ENCODE measurements around the gene ULK2.
A peak's percentile ranks its signal among the peaks of the same experiment; 100 is the strongest.
"Not testable (repeated sequence)": the region's sequence is repeated elsewhere in the genome, so short reads cannot be mapped to it uniquely, and the experiment has no call there.

Gene ULK2

GRCh38 chr17:19768046-19768782 lies 99.5 kb downstream of the ULK2 start:
- Histone ChIP-seq H3K27me3 (ENCODE audit: insufficient read depth, insufficient read length) (no peaks in the 10 kb centered on the region), H3K4me3 (ENCODE audit: insufficient read length, low read depth) (no peak overlapping the region)
- no peak for DNase-seq (ENCODE audit: low read depth, low spot score)

GRCh38 chr17:19766421-19767270 lies 101.1 kb downstream of the ULK2 start:
- Histone ChIP-seq H3K9ac (ENCODE audit: insufficient read length, low read depth) (peak overlapping the region; percentile 50), H3K27me3 (ENCODE audit: insufficient read depth, insufficient read length) (no peaks in the 10 kb centered on the region), H3K4me3 (ENCODE audit: insufficient read length, low read depth) (no peak overlapping the region), H3K4me1 (ENCODE audit: insufficient read depth, insufficient read length) (peaks cover 5% of the 10 kb centered on the region), H3K9me3 (ENCODE audit: insufficient read depth, low read length) (no peaks in the 10 kb centered on the region), H3K36me3 (ENCODE audit: insufficient read depth, insufficient read length, low read length) (no peaks in the 10 kb centered on the region)
- DNase-seq (ENCODE audit: low read depth, low spot score), result peak; percentile 47
- no peak for TF ChIP-seq SUZ12 (IDR thresholded peaks at IDR 0.05; ENCODE audit: extremely low read depth, insufficient read depth, insufficient read length)
- TF ChIP-seq YY1 (IDR thresholded peaks at IDR 0.05; ENCODE audit: insufficient read depth, insufficient read length), result no peak
- no peak for TF ChIP-seq ZNF274 (IDR thresholded peaks at IDR 0.05; ENCODE audit: low read depth, low read length)

More at GRCh38 chr17:19768046-19768782, 99.5 kb downstream of the ULK2 start:
- peaks cover 5% of the 10 kb centered on the region for H3K4me1 ChIP-seq (ENCODE audit: insufficient read depth, insufficient read length)
- H3K9me3 ChIP-seq (ENCODE audit: insufficient read depth, low read length), result no peaks in the 10 kb centered on the region
- TF ChIP-seq YY1 (IDR thresholded peaks at IDR 0.05; ENCODE audit: insufficient read depth, insufficient read length) (no peak), SUZ12 (IDR thresholded peaks at IDR 0.05; ENCODE audit: extremely low read depth, insufficient read depth, insufficient read length) (no peak), ZNF274 (IDR thresholded peaks at IDR 0.05; ENCODE audit: low read depth, low read length) (no peak)
- no peaks in the 10 kb centered on the region for H3K36me3 ChIP-seq (ENCODE audit: insufficient read depth, insufficient read length, low read length)
- no peak overlapping the region for H3K9ac ChIP-seq (ENCODE audit: insufficient read length, low read depth)

- no peak overlapping the region for H3K9ac ChIP-seq (ENCODE audit: insufficient read length, low read depth)
- peaks cover 5% of the 10 kb centered on the region for H3K4me1 ChIP-seq (ENCODE audit: insufficient read depth, insufficient read length)
- H3K9me3 ChIP-seq (ENCODE audit: insufficient read depth, low read length), result no peaks in the 10 kb centered on the region
- no peak overlapping the region for H3K4me3 ChIP-seq (ENCODE audit: insufficient read length, low read depth)
- no peaks in the 10 kb centered on the region for H3K27me3 ChIP-seq (ENCODE audit: insufficient read depth, insufficient read length)
- no peak for DNase-seq (ENCODE audit: low read depth, low spot score)
- H3K36me3 ChIP-seq (ENCODE audit: insufficient read depth, insufficient read length, low read length), result no peaks in the 10 kb centered on the region
- TF ChIP-seq ZNF274 (IDR thresholded peaks at IDR 0.05; ENCODE audit: low read depth, low read length) (no peak), SUZ12 (IDR thresholded peaks at IDR 0.05; ENCODE audit: extremely low read depth, insufficient read depth, insufficient read length) (no peak), YY1 (IDR thresholded peaks at IDR 0.05; ENCODE audit: insufficient read depth, insufficient read length) (no peak)
Observed at GRCh38 chr17:19766016-19766415, 101.7 kb downstream of the ULK2 start.

- H3K9me3 ChIP-seq (ENCODE audit: insufficient read depth, low read length); H3K27me3 ChIP-seq (ENCODE audit: insufficient read depth, insufficient read length); H3K9ac ChIP-seq (ENCODE audit: insufficient read length, low read depth); H3K4me3 ChIP-seq (ENCODE audit: insufficient read length, low read depth); H3K36me3 ChIP-seq (ENCODE audit: insufficient read depth, insufficient read length, low read length); DNase-seq (ENCODE audit: low read depth, low spot score); H3K4me1 ChIP-seq (ENCODE audit: insufficient read depth, insufficient read length): not testable (repeated sequence)
Observed at GRCh38 chr17:19763991-19764390, 103.7 kb downstream of the ULK2 start.

- Histone ChIP-seq H3K4me1 (ENCODE audit: insufficient read depth, insufficient read length) (peaks cover 4% of the 10 kb centered on the region), H3K27me3 (ENCODE audit: insufficient read depth, insufficient read length) (no peaks in the 10 kb centered on the region), H3K4me3 (ENCODE audit: insufficient read length, low read depth) (no peak overlapping the region), H3K9me3 (ENCODE audit: insufficient read depth, low read length) (no peaks in the 10 kb centered on the region), H3K9ac (ENCODE audit: insufficient read length, low read depth) (no peak overlapping the region), H3K36me3 (ENCODE audit: insufficient read depth, insufficient read length, low read length) (no peaks in the 10 kb centered on the region)
- TF ChIP-seq ZNF274 (IDR thresholded peaks at IDR 0.05; ENCODE audit: low read depth, low read length), result no peak
- TF ChIP-seq SUZ12 (IDR thresholded peaks at IDR 0.05; ENCODE audit: extremely low read depth, insufficient read depth, insufficient read length), result no peak
- no peak for TF ChIP-seq YY1 (IDR thresholded peaks at IDR 0.05; ENCODE audit: insufficient read depth, insufficient read length)
- DNase-seq (ENCODE audit: low read depth, low spot score), result no peak
Observed at GRCh38 chr17:19763416-19763815, 104.3 kb downstream of the ULK2 start.

- Histone ChIP-seq H3K9ac (ENCODE audit: insufficient read length, low read depth) (no peak overlapping the region), H3K9me3 (ENCODE audit: insufficient read depth, low read length) (no peaks in the 10 kb centered on the region), H3K4me1 (ENCODE audit: insufficient read depth, insufficient read length) (peaks cover 2% of the 10 kb centered on the region), H3K36me3 (ENCODE audit: insufficient read depth, insufficient read length, low read length) (no peaks in the 10 kb centered on the region), H3K27me3 (ENCODE audit: insufficient read depth, insufficient read length) (no peaks in the 10 kb centered on the region), H3K4me3 (ENCODE audit: insufficient read length, low read depth) (no peak overlapping the region)
- peak; percentile 47 for DNase-seq (ENCODE audit: low read depth, low spot score)
- TF ChIP-seq YY1 (IDR thresholded peaks at IDR 0.05; ENCODE audit: insufficient read depth, insufficient read length) (no peak), ZNF274 (IDR thresholded peaks at IDR 0.05; ENCODE audit: low read depth, low read length) (no peak), SUZ12 (IDR thresholded peaks at IDR 0.05; ENCODE audit: extremely low read depth, insufficient read depth, insufficient read length) (no peak)
Observed at GRCh38 chr17:19762515-19762961, 105.2 kb downstream of the ULK2 start.

- no peak overlapping the region for H3K4me3 ChIP-seq (ENCODE audit: insufficient read length, low read depth)
- H3K4me1 ChIP-seq (ENCODE audit: insufficient read depth, insufficient read length), result no peaks in the 10 kb centered on the region
- H3K9ac ChIP-seq (ENCODE audit: insufficient read length, low read depth), result no peak overlapping the region
- DNase-seq (ENCODE audit: low read depth, low spot score), result no peak
- TF ChIP-seq SUZ12 (IDR thresholded peaks at IDR 0.05; ENCODE audit: extremely low read depth, insufficient read depth, insufficient read length) (no peak), YY1 (IDR thresholded peaks at IDR 0.05; ENCODE audit: insufficient read depth, insufficient read length) (no peak), ZNF274 (IDR thresholded peaks at IDR 0.05; ENCODE audit: low read depth, low read length) (no peak)
- no peaks in the 10 kb centered on the region for H3K27me3 ChIP-seq (ENCODE audit: insufficient read depth, insufficient read length)
- H3K9me3 ChIP-seq (ENCODE audit: insufficient read depth, low read length), result no peaks in the 10 kb centered on the region
- H3K36me3 ChIP-seq (ENCODE audit: insufficient read depth, insufficient read length, low read length), result no peaks in the 10 kb centered on the region
Observed at GRCh38 chr17:19760746-19761145, 107.0 kb downstream of the ULK2 start.
